Liver (tissue), 9 donors: Measurements from ENCODE around the gene LENG1. TPM values are rescaled to one million over a fixed set of nuclear protein-coding genes. Genes with fewer than 3 reads are reported as not detected.

Experiments used
- DNase-seq: peaks from one replicate; pipeline ENCODE4 v3.0.0-alpha.2; 2017; ENCODE audit warnings: low spot score
- H3K27ac ChIP-seq, 2 donors: one replicate each; pipeline ENCODE4 v1.7.0; 2013; ENCODE audit warnings: inconsistent platforms in 2 of 2, low read length in 2 of 2, control low read depth in 1 of 2, low read depth in 1 of 2, mild to moderate bottlenecking in 1 of 2
- H3K27me3 ChIP-seq, 4 donors: one replicate each; pipeline versions ENCODE4 v1.6.1 to v1.7.0; 2013; ENCODE audit warnings: low read length in 3 of 4, inconsistent platforms in 1 of 4, mild to moderate bottlenecking in 1 of 4, moderate library complexity in 1 of 4; ENCODE audit not compliant: control insufficient read depth in 4 of 4, insufficient read depth in 4 of 4
- H3K36me3 ChIP-seq, 4 donors: one replicate each; pipeline versions ENCODE4 v1.6.1 to v1.7.0; 2013; ENCODE audit warnings: low read length in 3 of 4, mild to moderate bottlenecking in 3 of 4, low read depth in 1 of 4, moderate library complexity in 1 of 4; ENCODE audit not compliant: control insufficient read depth in 4 of 4, insufficient read depth in 3 of 4
- H3K4me1 ChIP-seq, 4 donors: one replicate each; pipeline versions ENCODE4 v1.6.1 to v1.7.0; 2013; ENCODE audit warnings: low read length in 3 of 4, mild to moderate bottlenecking in 3 of 4, moderate library complexity in 1 of 4; ENCODE audit not compliant: control insufficient read depth in 4 of 4, insufficient read depth in 4 of 4
- H3K4me3 ChIP-seq, 3 donors: one replicate each; pipeline versions ENCODE4 v1.6.1 to v1.7.0; 2013; ENCODE audit warnings: low read length in 3 of 3, control low read depth in 1 of 3, low read depth in 1 of 3, mild to moderate bottlenecking in 1 of 3
- H3K9ac ChIP-seq, 2 donors: one replicate each; pipeline ENCODE4 v1.7.0; 2013; ENCODE audit warnings: low read length in 2 of 2, mild to moderate bottlenecking in 2 of 2, moderate library complexity in 2 of 2, control low read depth in 1 of 2, low read depth in 1 of 2
- H3K9me3 ChIP-seq, 4 donors: one replicate each; pipeline versions ENCODE4 v1.6.1 to v1.7.0; 2013; ENCODE audit warnings: low read length in 3 of 4; ENCODE audit not compliant: control insufficient read depth in 4 of 4
- ATF3 ChIP-seq: IDR thresholded peaks from 2 replicates; pipeline ENCODE4 v1.6.1; 2016; ENCODE audit warnings: antibody characterized with exemption
- CTCF ChIP-seq: fragments of 150-350 bp; IDR thresholded peaks from 2 replicates; pipeline ENCODE4 v1.5.1; 2017; ENCODE audit warnings: improper control_type of control experiment, low read depth, low read length; ENCODE audit not compliant: missing input control
- EGR1 ChIP-seq, 2 donors: IDR thresholded peaks; 2 replicates each; pipeline ENCODE4 v1.6.1; 2016 to 2018; ENCODE audit warnings: antibody characterized with exemption in 2 of 2, low read depth in 2 of 2
- FOXA1 ChIP-seq: IDR thresholded peaks from 2 replicates; pipeline ENCODE4 v1.6.1; 2016; ENCODE audit warnings: antibody characterized with exemption
- FOXA2 ChIP-seq: IDR thresholded peaks from 2 replicates; pipeline ENCODE4 v1.6.1; 2016; ENCODE audit warnings: antibody characterized with exemption
- GABPA ChIP-seq, 2 donors: IDR thresholded peaks in 1 of 2; conservative IDR thresholded peaks in 1 of 2; 2 replicates each; pipeline ENCODE4 v1.6.1; 2016; ENCODE audit warnings: antibody characterized with exemption in 2 of 2, mild to moderate bottlenecking in 1 of 2, moderate library complexity in 1 of 2
- HNF4A ChIP-seq, 2 donors: conservative IDR thresholded peaks; 2 replicates each; pipeline ENCODE4 v1.6.1; 2016; ENCODE audit warnings: antibody characterized with exemption in 2 of 2, mild to moderate bottlenecking in 2 of 2
- HNF4G ChIP-seq: IDR thresholded peaks from 2 replicates; pipeline ENCODE4 v1.6.1; 2016; ENCODE audit warnings: antibody characterized with exemption
- JUND ChIP-seq, 2 donors: IDR thresholded peaks; 2 replicates each; pipeline ENCODE4 v1.6.1; 2016; ENCODE audit warnings: antibody characterized with exemption in 2 of 2
- MAX ChIP-seq: IDR thresholded peaks from 2 replicates; pipeline ENCODE4 v1.6.1; 2016; ENCODE audit warnings: antibody characterized with exemption
- NR2F2 ChIP-seq: IDR thresholded peaks from 2 replicates; pipeline ENCODE4 v1.6.1; 2016; ENCODE audit warnings: antibody characterized with exemption
- RAD21 ChIP-seq, 2 donors: IDR thresholded peaks; 2 replicates each; pipeline ENCODE4 v1.6.1; 2016; ENCODE audit warnings: antibody characterized with exemption in 2 of 2, mild to moderate bottlenecking in 2 of 2
- REST ChIP-seq: IDR thresholded peaks from 2 replicates; pipeline ENCODE4 v1.6.1; 2016; ENCODE audit warnings: antibody characterized with exemption, mild to moderate bottlenecking
- RXRA ChIP-seq, 2 donors: IDR thresholded peaks; 2 replicates each; pipeline ENCODE4 v1.6.1; 2017 to 2018; ENCODE audit warnings: antibody characterized with exemption in 2 of 2, mild to moderate bottlenecking in 1 of 2
- SP1 ChIP-seq: IDR thresholded peaks from 2 replicates; pipeline ENCODE4 v1.6.1; 2018; ENCODE audit warnings: antibody characterized with exemption, mild to moderate bottlenecking
- TAF1 ChIP-seq: conservative IDR thresholded peaks from 2 replicates; pipeline ENCODE4 v1.6.1; 2016; ENCODE audit warnings: antibody characterized with exemption, mild to moderate bottlenecking
- YY1 ChIP-seq: IDR thresholded peaks from 2 replicates; pipeline ENCODE4 v1.6.1; 2016; ENCODE audit warnings: antibody characterized with exemption, mild to moderate bottlenecking
- ZBTB33 ChIP-seq: IDR thresholded peaks from 2 replicates; pipeline ENCODE4 v1.6.1; 2016; ENCODE audit warnings: antibody characterized with exemption
- WGBS: extraction: QIAGEN DNeasy Blood & Tissue Kit; methylation state at CpG from one replicate; pipeline ENCODE4 v1.1.7; 2013; 5-methylcytosine and 5-hydroxymethylcytosine counted together
- polyA plus RNA-seq, 2 donors: library from polyadenylated mRNA; stranded (reverse) in 1 of 2; unstranded in 1 of 2; fragments of 200-250 nt in 1 of 2; fragments of >200 nt in 1 of 2; fragmentation: Nextera tagmentation in 1 of 2; extraction: Ambion mirVana in 1 of 2; gene quantifications; one replicate each; pipeline versions ENCODE4 v1.2.1 to v1.2.3, GENCODE V29; 2013 to 2015
- total RNA-seq, 2 donors: library from RNA; depleted of rRNA; stranded (reverse); fragments of >200 nt; gene quantifications; one replicate each; pipeline ENCODE4 v1.2.3, GENCODE V29; 2014
- donor health status: healthy.
- donor health status: healthy.
- donor health status: healthy.
- donor health status: healthy.
- donor health status: healthy.

The LENG1 gene
- total and polyA plus RNA-seq, 4 donors, result 2.6 to 4.4 (median 2.9) TPM

GRCh38 chr19:54156490-54156889, 3.0 kb downstream of the LENG1 start:
- Histone ChIP-seq H3K9ac (no peak overlapping the region), H3K27me3 (no peaks in the 10 kb centered on the region), H3K36me3 (peaks cover 34 to 62% (median 42%) of the 10 kb centered on the region in 4 donors), H3K4me1 (peaks cover 0 to 25% (median 22%) of the 10 kb centered on the region in 4 donors), H3K27ac (no peak overlapping the region), H3K4me3 (no peak overlapping the region), H3K9me3 (no peaks in the 10 kb centered on the region)
- 89% methylated on average over 11 of the region's 11 CpGs for WGBS
- TF ChIP-seq JUND (IDR thresholded peaks at IDR 0.05) (no peak), SP1 (no peak), FOXA2 (no peak), RAD21 (IDR thresholded peaks at IDR 0.05) (no peak), ZBTB33 (no peak), CTCF (no peak), RXRA (IDR thresholded peaks at IDR 0.05) (no peak), MAX (no peak), HNF4A (conservative IDR thresholded peaks at IDR 0.05) (no peak), EGR1 (IDR thresholded peaks at IDR 0.05; ENCODE audit: low read depth in 2 of 2) (no peak), GABPA (IDR thresholded peaks at IDR 0.05 in 1 of 2, conservative IDR thresholded peaks at IDR 0.05 in 1 of 2) (no peak), NR2F2 (no peak), YY1 (no peak)
- DNase-seq, result no peak

- DNase-seq, result no peak
- H3K9ac ChIP-seq, result no peak overlapping the region
- H3K4me1 ChIP-seq, result peaks cover 0 to 21% (median 19%) of the 10 kb centered on the region in 4 donors
- no peak overlapping the region for H3K4me3 ChIP-seq
- no peak for TF ChIP-seq MAX
- no peak for TF ChIP-seq TAF1
- TF ChIP-seq SP1, result no peak
- TF ChIP-seq RAD21 (IDR thresholded peaks at IDR 0.05), result no peak
- no peak for TF ChIP-seq EGR1 (IDR thresholded peaks at IDR 0.05; ENCODE audit: low read depth in 2 of 2)
- no peak for TF ChIP-seq FOXA2
- TF ChIP-seq FOXA1, result no peak
- no peak for TF ChIP-seq HNF4G
- no peak for TF ChIP-seq NR2F2
- no peak for TF ChIP-seq HNF4A (conservative IDR thresholded peaks at IDR 0.05)
- no peak for TF ChIP-seq RXRA (IDR thresholded peaks at IDR 0.05)
- no peak for TF ChIP-seq YY1
- TF ChIP-seq REST, result no peak
- TF ChIP-seq ATF3, result no peak
- TF ChIP-seq JUND (IDR thresholded peaks at IDR 0.05), result no peak
- TF ChIP-seq ZBTB33, result no peak
- no peak for TF ChIP-seq CTCF
- TF ChIP-seq GABPA (IDR thresholded peaks at IDR 0.05 in 1 of 2, conservative IDR thresholded peaks at IDR 0.05 in 1 of 2), result no peak
- no peaks in the 10 kb centered on the region for H3K27me3 ChIP-seq
- H3K36me3 ChIP-seq, result peaks cover 34 to 67% (median 44%) of the 10 kb centered on the region in 4 donors
- no peaks in the 10 kb centered on the region for H3K9me3 ChIP-seq
- H3K27ac ChIP-seq, result no peak overlapping the region
- WGBS, result 79% methylated on average over 19 of the region's 19 CpGs
Measured at GRCh38 chr19:54155694-54156093, 3.8 kb downstream of the LENG1 start.
